ENCODE measurements around the gene OLFML3.
"Not testable (repeated sequence)": the region's sequence is repeated elsewhere in the genome, so short reads cannot be mapped to it uniquely, and the experiment has no call there.

Gene OLFML3

DNA sequence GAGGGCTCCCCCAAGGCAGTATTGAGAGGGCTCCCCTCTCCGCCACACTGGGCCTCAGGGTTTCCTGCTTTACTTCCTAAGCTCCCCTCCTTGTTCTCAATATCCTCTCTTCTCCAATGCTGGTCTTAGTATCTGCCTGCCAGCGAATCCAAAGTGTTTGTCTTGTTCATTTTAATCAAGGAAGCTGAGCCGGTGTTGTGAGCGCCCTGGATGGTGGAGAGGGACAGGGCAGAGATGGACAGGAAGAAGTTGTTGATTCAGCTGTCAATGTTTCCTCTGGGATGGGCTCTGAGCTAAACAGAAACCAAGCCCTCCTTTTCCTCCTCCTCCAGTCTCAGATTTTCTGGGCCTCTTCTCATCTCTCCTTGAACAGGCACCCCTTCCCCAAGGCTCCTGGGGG, 5.4 kb downstream of the OLFML3 start:
- Histone ChIP-seq H3K27ac (peak overlapping the region in 1 of 21 experiments; percentile 19), H3K4me3 (no peak overlapping the region)

DNA sequence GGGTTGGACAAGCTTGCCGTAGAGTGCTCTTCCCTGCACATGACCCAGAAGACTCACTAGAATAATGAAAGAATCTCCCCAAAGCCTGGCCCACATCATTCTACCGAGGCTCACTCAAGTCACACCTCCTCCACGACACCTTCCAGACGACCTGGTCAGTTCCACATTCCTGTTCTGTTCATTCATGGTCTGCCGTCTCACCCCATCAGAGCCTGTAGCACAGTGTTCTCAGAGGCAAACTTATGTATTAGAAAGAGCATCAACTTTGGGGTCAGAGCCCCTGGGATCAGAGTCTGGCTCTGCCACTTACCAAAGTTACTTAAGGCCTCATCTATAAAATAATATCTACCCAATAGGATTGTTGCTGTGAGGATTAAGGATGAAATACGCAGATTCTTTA, 7.5 kb downstream of the OLFML3 start:
- Histone ChIP-seq H3K27ac (no peak overlapping the region), H3K4me3 (no peak overlapping the region)

DNA sequence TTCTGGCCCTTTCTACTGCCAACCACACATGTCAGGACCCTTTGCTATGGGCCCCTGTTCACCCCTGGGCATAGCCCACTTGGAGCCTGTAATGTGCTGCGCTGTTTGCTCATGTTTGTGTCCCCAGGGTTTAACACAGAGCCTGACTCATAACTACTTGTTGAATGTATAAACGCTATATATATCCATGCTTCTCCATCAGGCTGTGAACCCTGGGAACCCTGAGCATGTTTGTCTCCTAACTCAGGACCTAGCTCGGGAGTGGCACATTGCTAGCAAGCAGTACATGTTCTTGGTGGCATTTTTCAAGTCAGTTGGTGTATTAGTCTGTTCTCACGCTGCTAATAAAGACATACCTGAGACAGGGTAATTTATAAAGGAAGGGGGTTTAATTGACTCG, 8.0 kb downstream of the OLFML3 start:
- H3K4me3 ChIP-seq = no peak overlapping the region
- no peak overlapping the region for H3K27ac ChIP-seq

DNA sequence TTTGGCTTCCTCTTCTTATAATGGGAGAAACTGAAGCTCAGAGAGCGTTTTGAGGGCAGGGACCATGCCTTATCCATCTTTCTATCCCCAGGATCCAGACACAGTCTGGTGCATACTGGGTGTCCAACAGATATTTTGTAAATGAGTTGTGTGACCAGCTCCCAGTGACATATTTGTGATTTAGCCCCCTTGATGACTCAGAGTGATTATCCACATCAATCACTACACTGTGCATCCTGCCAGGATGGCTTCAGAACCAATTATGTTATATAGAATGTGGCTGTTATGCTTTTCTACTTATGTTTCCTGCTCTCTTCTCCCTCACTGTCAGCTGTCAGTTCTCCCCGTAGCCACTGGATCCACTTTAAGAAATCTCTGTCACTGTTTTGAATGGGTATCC, 11.3 kb downstream of the OLFML3 start:
- no peak overlapping the region for H3K27ac ChIP-seq

DNA sequence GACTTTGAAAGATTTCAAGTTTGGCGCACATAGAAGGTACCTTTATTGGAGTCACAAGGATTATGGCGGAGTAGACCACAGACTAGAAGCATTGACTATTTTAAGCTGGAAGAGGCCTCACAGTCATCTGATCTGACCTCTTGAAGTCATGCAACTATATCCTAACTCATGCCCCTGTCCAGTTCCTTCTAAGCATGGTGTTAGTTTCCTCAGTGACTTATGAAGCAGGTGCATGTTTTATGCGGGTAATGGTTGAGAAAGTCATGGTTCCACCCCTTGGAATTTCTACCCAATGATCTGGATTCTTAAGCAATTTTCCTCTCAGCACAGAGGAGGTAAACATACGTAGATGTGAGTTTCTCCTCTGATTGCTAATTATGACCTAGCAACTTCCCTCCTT, 11.7 kb downstream of the OLFML3 start:
- Histone ChIP-seq H3K27ac (no peak overlapping the region), H3K4me3 (no peak overlapping the region)

More for the DNA sequence above, 11.3 kb downstream of the OLFML3 start:
- no peak overlapping the region for H3K4me3 ChIP-seq

DNA sequence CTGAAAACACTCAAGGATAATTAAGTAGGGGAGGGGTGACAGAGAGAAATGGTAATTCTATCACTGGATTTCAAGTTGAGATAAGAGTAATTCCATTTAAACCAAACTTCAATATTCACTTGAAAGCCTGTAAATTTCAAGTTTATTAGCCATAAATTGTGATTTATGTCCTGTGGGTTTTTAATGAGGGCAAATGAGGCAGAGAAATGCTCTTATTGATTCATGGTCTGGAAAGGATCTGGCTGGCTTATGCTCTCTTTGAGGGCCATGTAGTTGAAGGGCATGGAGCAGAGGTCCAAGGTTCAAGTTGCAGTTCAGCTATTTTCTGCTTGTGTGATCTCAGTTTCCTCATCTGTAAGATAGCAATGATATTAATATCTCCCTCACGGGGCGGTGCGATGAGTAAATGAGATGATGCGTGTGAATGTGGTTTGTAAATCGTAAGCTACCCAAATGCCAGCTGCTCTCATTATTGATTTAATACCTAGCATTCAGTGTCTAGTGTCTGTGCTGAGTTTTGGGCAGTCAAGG, 12.3 kb downstream of the OLFML3 start:
- Histone ChIP-seq H3K27ac (no peak overlapping the region), H3K4me3 (no peak overlapping the region)

DNA sequence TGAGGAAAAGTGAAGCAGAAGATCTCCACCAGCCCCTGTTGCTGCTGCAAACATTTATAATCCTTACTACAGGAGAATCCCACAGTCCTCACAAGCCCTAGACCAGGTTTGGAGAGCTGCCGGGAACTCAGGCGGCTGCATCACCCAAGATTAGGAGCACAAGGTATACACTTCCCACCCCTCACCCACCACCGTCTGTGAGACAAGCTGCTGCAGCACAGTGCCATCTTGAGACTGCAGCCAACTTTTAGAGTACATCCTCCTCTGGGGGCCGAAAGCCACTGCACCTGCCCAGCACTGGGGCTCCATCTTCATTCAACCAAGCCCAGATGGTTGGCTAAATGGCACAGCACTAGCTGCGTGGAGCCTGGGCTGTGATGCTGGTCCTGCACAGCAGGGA, 13.8 kb downstream of the OLFML3 start:
- H3K27ac ChIP-seq = no peak overlapping the region
- no peak overlapping the region for H3K4me3 ChIP-seq

DNA sequence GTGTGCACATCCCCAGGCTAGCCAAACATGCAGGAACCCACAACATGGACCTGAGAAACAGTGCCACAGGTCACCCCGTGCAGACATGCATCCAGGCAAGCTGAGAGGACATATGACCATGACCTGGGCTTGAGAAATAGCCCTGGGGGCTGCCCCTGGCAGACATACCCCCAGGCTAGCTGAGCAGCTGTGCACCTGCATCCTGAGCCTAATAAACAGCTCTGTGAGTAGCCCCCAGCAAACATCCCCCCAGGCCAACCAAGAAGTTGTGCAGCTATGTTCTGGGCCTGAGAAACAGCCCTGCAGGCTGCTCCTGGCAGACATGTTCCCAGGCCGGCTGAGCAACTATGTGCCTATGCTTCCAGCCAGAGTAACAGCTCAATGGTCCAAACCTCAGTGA, 14.5 kb downstream of the OLFML3 start:
- Histone ChIP-seq H3K27ac (no peak overlapping the region), H3K4me3 (no peak overlapping the region)

DNA sequence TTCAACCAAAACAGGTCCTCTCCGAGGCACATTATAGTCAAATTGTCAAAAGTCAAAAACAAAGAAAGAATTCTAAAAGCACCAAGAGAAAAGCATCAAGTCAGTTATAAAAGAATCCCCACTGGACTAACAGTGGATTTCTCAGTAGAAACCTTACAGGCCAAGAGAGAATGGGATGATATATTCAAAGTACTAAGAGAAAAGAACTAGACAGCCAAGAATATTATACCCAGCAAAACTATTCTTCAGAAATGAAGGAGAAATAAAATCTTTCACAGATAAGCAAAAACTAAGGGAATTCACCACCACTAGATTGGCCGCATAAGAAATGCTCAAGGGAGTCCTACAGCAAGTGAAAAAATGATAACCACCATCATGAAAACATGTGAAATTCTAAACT, 16.1 kb downstream of the OLFML3 start:
- Histone ChIP-seq H3K4me3 (no peak overlapping the region), H3K27ac (no peak overlapping the region)

DNA sequence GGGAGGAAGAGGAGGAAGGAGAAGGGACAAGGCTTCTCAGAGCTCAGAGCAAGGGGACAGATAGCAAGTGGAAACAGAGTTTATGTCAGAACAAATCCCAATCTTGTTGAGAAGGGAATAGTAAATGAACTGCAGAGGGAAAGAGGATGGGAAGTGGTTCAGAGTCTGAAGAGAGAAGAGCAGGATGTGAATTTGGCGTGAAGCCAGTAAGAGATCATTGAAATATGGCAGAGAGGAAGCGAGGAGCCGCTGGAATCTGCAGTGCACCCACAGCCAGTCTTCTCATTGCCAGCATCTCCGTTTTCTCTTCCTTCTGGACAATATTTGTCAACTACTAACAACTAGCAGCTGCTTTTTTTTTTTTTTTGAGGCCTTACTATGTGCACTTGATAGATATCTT, 19.1 kb downstream of the OLFML3 start:
- no peak overlapping the region for H3K4me3 ChIP-seq
- H3K27ac ChIP-seq = no peak overlapping the region

DNA sequence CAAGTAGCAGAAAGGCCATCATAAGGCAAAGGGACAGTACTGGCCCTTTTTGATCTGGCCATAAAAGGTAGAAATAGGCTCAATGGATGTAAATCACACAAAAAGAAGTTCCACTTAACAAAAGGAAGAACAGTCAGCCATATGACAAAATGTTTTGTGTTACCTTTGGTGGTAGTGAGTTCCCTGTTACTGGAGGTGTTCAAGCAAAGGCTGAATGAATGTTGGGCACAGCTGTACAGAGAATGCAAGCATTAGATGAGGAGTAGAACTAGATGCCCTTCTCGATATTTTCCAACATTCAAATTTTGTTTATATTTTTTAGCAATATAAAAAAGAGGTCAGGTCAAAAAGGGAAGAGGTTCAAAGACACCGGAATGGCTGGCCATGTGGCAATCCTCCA, 20.0 kb downstream of the OLFML3 start:
- Histone ChIP-seq H3K27ac (no peak overlapping the region), H3K4me3 (no peak overlapping the region)

DNA sequence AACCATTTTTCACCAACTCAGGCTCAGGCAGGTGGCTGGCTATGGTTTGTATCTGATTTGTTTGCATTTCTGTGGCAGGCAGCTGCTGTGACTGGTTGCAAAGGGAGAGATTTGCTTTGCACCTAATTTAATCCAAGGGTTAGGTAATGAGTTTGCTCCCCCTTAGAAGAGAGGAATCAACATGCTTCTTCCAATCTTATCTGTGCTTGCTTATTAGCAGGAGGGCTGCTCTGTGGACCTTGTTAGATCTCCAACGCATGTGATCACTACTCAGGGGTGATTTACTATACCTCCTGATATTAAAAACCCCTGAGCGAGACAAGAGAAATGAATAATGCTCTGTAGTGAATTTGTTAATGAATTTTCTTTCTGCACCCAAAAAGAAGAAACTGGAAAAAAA, 20.5 kb downstream of the OLFML3 start:
- no peak overlapping the region for H3K4me3 ChIP-seq

DNA sequence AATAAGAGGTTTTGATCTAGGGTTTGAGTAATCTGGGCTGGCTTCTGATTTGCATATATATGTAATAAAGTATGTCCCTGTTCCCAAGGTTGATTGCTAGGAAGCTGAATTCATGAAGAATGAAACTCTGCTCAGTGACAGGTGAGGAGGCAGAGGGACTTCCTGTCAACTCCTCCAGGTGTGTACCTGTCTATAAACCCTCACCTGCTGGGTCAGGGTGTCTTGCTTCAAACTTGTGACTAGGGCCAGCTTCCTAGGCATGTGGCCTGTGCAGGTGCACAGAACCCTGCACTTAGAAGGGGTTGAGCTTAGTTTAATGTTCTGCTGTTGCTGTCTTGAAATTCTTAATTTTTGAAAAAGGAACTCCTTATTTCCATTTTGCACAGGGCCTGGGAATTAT, 21.1 kb downstream of the OLFML3 start:
- H3K27ac ChIP-seq = no peak overlapping the region

More for the DNA sequence above, 20.5 kb downstream of the OLFML3 start:
- no peak overlapping the region for H3K27ac ChIP-seq

DNA sequence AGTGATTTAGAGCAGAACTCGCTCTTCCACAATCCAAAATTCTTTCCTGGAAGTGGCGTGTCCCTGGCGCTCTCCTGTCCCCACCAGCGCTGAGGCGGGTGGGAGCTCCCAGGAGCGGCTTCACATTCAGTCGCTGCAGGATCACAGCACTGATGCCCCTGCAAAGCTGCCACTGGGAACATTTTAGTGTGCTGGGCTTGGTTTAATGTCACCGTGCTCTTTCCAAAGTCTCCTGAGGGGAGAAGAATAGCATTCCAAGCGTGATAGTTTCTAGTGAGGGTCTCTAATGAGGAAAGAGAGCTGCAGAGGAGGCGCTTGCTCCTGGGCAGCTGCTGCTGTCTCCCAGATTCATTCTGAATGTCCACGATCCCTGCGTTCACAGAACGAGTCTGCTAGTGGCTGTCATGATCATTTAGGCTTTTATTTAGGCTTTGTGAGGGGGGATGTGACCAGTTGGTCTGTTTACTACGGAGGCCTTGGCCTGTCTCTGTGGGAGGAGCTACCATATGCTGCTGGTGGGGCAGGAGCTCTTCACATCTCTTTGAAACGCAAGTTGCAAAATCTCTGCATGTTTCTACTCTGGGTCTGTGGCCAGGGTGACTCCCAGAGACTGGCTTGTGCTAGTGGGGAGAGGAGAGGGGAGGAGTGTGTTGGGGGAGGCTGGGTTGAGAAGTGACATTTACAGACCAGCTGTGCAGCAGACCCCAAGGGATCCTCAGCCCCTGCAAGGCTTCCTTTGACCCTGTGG, 23.4 kb downstream of the OLFML3 start:
- Histone ChIP-seq H3K27ac (peak overlapping the region in 2 of 21 experiments; percentile 2 to 26), H3K4me3 (no peak overlapping the region)

More for the DNA sequence above, 21.1 kb downstream of the OLFML3 start:
- no peak overlapping the region for H3K4me3 ChIP-seq

DNA sequence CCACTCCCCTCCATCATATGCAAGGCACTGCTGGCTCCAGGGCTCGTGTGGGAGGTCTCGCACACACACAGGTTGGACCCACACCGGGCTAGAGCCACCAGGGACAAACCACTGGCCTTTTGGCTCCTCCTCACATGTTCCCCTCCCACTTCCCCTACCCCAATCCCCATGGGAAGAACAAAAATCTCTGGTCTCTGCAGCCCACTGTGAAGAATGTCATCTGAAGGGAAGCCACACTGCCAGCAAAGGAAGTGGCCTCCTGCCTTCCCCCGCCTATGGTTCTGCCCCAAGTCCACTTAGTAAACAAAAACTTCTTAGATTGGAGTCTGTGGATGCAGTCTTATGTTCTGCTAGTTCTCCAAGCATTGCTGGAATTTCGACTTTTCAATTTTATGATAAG, 24.2 kb downstream of the OLFML3 start:
- no peak overlapping the region for H3K27ac ChIP-seq

DNA sequence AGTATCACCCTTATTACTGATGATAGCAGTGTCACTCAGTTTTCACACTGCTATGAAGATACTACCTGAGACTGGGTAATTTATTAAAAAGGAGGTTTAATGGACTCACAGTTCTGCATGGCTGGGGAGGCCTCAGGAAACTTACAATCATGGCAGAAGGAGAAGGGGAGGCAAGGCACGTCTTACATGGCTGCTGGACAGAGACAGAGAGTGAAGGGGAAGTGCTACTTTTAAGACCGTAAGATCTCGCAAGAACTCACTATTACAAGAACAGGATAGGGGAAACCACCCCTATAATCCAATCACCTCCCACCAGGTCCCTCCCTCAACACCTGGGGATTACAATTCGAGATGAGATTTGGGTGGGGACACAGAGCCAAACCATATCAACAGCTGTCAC, 27.6 kb downstream of the OLFML3 start:
- not testable (repeated sequence) for H3K27ac ChIP-seq, H3K4me3 ChIP-seq

More for the DNA sequence above, 24.2 kb downstream of the OLFML3 start:
- no peak overlapping the region for H3K4me3 ChIP-seq

DNA sequence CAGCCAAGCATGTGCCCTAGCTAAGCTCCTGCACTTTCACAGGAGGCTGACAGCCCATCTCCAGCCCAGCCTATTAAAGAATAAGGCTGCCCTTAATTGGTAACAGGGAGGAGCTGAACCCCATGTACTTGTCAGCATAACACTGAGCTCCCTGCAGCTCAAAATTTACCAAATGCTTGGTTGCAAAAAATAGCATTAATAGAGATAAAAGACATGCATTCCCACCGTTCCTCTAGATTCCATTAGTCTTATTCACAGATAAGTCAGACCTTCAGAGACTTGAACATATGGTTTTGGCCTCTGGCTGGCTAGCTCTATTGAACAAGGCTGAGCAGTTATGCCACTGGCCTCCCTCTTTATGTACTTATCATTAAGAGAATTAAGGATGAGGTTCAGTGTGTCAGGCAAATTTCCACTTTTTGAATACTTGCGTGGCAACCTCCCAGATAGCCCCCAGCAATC, 29.2 kb downstream of the OLFML3 start:
- Histone ChIP-seq H3K4me3 (no peak overlapping the region), H3K27ac (no peak overlapping the region)

DNA sequence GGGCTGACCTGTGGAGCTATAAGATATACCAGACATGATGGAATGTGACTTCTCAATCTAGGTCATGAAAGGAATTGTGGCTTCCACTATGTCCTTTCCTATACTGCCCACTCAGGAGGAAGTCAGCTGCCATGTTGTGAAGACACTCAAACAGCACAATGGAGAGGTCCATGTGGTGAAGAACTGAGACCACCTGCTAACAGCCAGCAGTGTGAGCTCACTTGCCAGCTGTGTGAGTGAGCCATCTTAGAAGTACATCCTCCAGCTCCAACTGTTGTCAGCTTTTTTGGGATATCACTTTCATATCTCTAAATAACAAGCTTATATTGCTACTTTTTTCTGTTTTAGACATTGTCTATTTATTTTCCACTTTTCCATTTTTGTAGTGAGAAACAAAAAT, 29.7 kb downstream of the OLFML3 start:
- no peak overlapping the region for H3K27ac ChIP-seq

DNA sequence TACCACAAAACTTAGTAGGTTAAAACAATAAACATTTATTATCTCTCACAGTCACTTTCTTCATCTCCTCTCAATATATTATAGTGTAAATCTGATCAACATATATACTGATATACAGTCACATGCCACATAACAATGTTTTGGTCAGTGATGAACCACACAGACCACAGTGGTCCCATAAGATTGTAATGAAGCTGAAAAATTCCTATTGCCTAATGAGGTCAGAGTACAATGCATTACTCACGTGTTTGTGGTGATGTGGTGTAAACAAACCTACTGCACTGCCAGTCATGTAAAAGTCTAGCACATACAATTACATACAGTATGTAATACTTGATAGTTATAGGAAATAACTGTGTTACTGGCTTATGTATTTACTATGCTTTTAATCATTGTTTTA, 30.1 kb downstream of the OLFML3 start:
- Histone ChIP-seq H3K27ac (no peak overlapping the region), H3K4me3 (no peak overlapping the region)

More for the DNA sequence above, 29.7 kb downstream of the OLFML3 start:
- no peak overlapping the region for H3K4me3 ChIP-seq

DNA sequence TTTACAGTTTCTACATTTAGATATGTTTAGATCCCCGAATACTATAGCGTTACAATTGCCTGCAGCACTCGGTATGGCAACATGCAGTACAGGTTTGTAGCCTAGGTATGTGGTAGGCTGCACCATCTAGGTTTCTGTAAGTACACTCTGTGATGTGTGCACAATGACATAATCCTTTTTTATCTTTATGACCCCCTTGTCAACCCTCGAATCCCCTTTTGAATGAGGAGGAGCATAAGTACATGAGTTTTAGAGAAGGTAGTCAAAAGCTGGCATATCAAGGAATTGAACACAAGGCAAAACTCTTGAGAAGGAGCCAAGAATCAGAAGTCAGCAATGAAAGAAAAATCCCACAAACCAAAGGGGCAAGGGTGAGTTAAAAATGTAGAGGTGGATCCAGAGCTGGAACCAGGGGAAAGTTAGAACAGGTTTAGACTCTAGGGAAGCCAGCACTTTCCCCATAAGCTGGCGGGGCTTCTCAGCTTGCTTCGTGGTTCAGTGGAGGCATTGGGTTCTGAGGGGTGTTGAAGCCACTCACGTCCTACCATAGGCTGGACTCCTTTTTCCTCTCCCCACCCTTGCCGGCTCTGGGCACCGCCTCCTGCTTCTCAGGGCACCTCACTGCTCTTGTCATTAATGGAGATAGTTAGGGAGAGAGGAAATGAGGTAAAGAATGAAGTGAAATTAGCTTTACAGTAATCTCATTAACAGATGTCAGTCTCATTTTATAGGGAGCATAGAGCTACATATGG, 31.3 kb downstream of the OLFML3 start:
- no peak overlapping the region for H3K4me3 ChIP-seq
- H3K27ac ChIP-seq = no peak overlapping the region

DNA sequence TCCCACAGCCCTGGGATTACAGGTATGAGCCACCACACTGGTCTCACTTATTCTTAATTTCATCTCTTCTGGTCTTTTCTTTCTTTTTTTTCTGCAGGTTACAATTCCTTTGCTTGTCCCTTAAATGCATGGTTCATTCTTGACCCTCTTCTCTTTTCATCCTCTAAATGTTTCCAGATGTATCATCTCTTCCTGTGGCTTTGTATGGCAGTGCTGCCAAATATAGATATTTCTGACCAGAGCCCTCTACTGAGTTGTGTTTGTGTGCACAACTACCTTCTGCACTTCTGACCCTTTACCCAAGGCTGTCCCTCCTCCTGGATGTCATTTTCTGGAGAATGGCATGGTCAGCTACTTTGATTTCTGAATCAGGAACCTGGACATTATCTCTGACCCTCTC, 32.5 kb downstream of the OLFML3 start:
- H3K4me3 ChIP-seq = no peak overlapping the region
- no peak overlapping the region for H3K27ac ChIP-seq

All from skin epidermis (tissue), 12 donors.